DMS53 (cell line): ENCODE measurements around the gene TMCO4.
"Not testable (repeated sequence)": the region's sequence is repeated elsewhere in the genome, so short reads cannot be mapped to it uniquely, and the experiment has no call there.

Experiments
- DNase-seq: peaks from one replicate; lab custom pipeline; 2025; lab: John Stamatoyannopoulos, UW

Gene TMCO4

DNA sequence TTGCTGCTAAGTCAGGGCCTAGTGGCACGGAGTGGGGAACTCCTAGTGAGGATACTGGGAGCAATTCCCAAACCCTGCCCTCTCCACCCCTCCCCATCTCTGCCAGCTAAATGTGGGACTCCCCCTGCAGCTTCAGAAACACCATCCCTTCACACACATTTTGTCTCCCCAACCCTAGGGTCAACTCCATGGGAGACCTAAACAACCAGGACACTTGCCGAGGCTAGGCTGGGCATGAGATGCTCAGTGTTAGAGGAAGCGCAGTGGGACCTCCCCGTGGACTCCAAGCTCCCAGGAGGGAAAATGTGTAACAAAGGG is 13.9 kb upstream of the TMCO4 start:
- DNase-seq, result peak; percentile 50

GRCh38 chr1:19812875-19813642 is 13.3 kb upstream of the TMCO4 start:
- DNase-seq, result peak; percentile 50

DNA sequence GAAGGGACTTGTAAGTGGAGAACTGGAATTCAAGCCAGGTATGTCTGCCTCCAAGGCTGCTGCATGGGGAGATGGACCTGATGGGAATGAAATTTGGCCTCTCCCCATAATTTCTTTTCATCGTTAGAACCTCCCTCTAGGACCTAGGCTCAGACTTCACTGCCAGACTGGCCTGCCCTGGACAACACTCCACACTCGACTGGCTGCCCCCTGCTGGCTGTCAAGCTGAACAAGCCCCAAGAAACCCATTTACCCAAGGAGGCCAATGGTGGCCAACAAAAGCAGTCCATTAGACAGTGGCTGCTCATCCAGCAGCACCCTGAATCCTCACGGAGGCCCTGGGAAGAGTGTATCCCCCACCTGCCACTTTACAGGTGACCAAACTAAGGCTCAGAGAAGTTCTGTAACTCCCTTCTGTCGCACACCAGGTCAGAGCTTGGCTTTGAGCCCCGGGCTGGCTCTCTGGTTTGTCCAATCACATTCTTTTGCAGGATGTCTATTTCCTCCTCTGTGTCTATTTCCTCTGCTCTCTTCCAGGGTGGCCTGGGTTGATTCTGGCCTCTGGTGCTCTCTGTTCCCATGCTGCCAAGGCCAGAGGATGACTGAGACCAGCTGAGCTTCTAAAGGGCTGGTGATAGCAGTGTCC is 11.6 kb upstream of the TMCO4 start:
- DNase-seq, result peak; percentile 64

GRCh38 chr1:19809044-19809750 is 9.5 kb upstream of the TMCO4 start:
- DNase-seq, result peak; percentile 12

DNA sequence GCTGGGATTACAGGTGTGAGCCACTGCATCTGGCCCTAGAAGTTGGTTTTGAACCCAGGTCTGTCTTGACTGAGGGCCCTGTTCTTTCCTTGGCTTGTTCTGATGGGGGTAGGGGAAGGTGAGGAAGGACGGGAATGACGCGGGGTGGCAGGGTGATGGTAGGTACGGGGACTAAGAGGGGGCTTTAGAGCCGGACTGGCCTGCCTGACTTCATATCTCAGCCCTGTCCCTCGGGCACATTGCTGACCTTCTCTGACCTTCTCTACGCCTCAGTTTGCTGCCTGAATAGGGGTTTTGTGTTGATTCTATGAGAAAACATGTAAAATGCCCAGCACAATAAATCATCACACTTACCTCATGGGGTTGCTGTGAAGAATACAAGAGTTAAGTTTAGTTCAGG is 8.6 kb upstream of the TMCO4 start:
- no peak for DNase-seq

DNA sequence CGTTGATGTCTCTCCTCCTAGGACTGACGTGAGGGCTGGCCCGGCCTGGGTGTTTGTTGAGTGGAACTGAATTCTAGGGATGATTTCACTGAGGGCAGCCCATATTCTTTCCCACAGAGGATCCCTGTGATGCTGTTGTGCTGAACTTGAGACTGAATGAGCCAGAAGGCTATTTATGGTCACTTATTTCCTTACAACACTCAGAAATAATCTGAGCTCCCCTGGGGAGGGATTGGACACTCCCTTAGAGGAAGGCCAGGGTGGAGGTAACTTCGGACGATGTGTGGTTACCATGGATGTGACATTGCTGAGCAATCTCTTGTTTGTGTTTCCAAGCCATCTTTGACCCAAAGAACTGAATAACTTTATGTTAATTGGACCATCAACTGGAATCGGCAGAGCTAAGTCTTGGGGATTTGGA is 5.1 kb upstream of the TMCO4 start:
- no peak for DNase-seq

- peak; percentile 34 for DNase-seq
These were observed 2.6 kb upstream of the TMCO4 start for GRCh38 chr1:19802269-19802668.

- DNase-seq, result peak; percentile 89
These were observed 524 bp upstream of the TMCO4 start for GRCh38 chr1:19800076-19800804.

DNA sequence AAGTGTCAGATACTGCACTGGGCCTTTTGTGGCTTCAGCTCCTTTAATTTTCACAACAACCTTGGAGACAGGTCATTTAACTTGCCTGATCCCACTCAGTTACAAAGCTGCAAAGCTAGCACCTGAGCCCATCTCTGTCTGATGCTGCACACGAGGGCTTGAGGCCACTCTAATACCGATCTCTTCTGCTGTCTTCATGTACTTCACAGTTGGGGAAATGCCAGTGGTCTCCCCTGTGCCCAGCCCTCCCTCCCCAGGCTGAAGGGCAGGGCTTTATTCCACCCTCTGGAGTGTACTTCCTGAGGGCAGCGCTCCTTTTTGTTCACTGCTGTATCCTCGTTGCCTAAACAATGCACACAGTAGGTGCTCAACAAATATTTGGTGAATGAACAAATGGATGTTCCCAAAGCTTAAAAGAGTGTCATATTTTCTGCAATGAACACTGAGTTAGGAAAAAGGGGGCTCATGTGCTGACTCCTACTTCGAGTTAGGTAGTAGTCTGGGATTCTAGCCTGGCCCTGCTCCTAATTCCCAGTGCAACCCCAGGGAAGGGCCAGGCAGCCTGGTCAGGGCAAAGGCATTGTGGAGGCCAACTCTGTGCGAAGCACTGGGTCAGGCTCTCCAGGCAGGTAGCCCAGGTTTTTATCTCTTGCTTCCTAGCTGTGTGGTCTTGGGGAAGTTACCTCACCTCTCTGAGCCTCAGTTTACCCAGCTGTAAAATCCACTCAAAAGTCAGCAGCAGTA is 1.1 kb downstream of the TMCO4 start:
- peak; percentile 56 for DNase-seq

- no peak for DNase-seq
These were observed 1.9 kb downstream of the TMCO4 start for GRCh38 chr1:19797827-19798226.

DNA sequence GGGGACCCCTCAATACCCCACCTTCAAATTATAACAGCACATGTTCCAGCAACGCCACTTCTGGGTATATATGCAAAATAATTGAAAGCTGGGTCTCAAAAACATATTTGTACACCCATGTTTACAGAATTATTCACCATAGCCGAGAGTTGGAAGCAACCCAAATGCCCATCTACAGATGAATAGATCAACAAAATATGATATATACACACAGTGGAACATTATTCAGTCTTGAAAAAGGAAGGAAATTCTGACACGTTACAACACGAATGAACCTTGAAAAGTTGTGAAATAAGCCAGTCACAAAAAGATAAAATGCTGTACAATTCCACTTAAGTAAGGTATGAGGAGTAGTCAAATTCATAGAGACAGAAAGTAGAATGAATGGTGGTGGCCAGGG is 5.1 kb downstream of the TMCO4 start:
- DNase-seq, result no peak

GRCh38 chr1:19793360-19794046 is 6.2 kb downstream of the TMCO4 start:
- DNase-seq, result no peak

DNA sequence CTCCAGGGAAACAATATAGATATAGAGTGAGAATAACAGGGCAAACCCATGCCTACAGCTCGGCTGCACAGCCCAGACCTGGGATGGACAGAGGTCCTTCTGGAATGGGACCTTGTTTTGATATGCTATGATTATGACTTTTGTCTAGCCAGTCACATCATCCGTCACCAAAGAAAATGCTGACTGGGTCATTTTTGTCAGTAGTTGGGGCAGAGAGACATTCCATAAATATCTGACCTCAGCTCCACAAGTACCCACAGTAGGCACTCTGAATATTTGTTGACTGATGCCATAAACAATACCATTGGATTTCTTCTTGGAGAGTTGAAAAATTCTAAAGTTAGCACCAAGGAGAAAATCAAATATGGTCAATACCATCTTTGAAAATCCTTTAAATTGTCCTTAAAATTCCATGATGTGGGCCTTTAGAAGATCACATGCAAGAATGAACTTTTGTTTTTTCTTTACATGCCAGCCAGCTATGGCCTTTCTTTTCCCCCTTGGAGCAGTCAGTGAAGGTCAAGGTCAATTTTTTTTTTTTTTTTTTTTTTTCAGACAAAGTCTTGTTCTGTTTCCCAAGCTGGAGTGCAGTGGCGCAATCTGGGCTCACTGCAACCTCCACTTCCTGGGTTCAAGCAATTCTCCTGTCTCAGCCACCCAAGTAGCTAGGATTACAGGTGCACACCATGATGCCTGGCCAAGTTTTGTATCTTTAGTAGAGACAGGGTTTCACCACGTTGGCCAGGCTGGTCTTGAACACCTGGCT is 7.3 kb downstream of the TMCO4 start:
- no peak for DNase-seq

DNA sequence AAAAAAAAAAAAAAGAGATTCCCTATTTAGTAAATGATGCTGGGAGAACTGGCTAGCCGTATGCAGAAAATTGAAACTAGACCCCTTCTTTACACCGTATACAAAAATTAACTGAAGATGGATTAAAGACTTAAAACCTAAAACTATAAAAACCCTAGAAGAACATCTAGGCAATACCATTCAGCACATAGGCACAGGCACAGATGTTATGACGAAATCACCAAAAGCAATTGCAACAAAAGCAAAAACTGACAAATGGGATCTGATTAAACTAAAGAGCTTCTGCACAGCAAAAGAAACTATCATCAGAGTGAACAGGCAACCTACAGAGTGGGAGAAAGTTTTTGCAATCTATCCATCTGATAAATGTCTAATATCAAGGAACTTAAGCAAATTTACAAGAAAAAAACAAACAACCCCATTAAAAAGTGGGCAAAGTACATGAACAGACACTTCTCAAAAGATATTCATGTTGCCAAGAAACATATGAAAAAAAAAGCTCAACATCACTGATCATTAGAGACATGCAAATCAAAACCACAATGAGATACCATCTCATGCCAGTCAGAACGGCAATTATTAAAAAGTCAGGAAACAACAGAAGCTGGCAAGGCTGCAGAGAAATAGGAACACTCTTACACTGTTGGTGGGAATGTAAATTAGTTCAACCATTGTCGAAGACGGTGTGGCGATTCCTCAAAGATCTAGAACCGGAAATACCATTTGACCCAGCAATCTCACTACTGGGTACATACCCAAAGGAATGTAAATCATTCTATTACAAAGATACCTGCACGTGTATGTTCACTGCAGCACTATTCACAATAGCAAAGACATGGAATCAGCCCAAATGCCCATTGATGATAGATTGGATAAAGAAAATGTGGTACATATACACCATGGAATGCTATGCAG is 9.4 kb downstream of the TMCO4 start:
- DNase-seq, result not testable (repeated sequence)

GRCh38 chr1:19786988-19787423 is 12.7 kb downstream of the TMCO4 start:
- peak; percentile 29 for DNase-seq

DNA sequence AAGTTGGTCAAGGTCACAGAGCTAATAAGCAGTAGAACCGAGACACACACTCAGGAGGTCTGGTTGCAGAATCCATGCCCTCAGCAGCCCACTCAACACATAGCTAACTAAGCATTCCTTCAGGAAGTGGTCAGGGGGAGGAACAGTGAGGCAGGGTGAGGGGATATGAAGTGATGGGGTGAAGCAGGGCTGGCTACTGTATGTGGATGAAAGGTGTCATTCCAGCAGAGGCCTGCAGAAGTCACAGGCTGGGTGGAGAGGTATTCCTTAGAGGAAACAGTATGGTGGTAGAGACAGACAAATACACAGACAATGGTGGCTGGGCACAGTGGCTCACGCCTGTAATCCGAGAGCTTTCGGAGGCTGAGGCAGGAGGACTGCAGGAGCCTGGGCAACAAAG is 14.1 kb downstream of the TMCO4 start:
- DNase-seq, result no peak

DNA sequence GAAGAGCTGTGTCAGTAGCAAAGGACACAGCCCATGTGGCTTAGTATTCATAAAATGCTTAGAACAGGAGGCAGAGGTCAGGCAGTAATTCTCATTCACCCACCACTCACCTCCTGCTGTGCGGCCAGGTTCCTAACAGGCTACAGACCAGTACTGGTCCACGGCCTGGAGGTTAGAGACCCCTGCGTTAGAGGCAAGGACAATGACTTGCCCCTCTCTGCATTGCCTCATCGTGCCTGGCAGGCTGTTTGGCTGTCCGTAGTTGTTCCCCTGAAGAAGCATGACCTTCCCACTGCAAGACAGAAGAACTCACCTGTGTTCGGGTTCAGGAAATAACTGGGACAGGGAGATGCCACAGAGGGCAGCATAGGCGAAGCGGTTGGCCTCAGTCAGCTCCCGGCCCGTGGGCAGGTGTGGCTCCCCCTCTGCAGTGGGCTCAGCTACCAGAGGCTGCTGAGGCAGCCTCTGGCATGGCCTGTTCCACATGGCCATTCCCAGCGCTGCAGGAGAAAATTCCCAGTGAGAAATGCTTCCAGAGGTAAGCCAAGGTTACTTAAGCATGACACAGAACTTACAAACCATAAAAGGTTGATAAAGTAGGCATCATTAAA is 19.3 kb downstream of the TMCO4 start:
- no peak for DNase-seq

GRCh38 chr1:19776933-19777332 is 22.8 kb downstream of the TMCO4 start:
- no peak for DNase-seq

- DNase-seq, result peak; percentile 62
These were observed 23.4 kb downstream of the TMCO4 start for GRCh38 chr1:19776287-19776686.
